ENCODE measurements around the gene GPX2. TPM values are rescaled to one million over a fixed set of nuclear protein-coding genes. Genes with fewer than 3 reads are reported as not detected.

Gene GPX2
- total and polyA plus RNA-seq, 10 donors: 0.26 TPM; not detected in 9

- H3K27me3 ChIP-seq (replicated peaks in 1 of 7): peaks cover 0 to 17% (median 7%) of the 10 kb centered on the region in 7 donors
- H3K9me3 ChIP-seq: no peaks in the 10 kb centered on the region
- DNase-seq: no peak
- no peak overlapping the region for H3K4me3 ChIP-seq
- WGBS, 5 donors: 47 to 100% (median 100%) methylated on average over 2 of the region's 2 CpGs
- H3K4me1 ChIP-seq: peaks cover 0 to 26% (median 11%) of the 10 kb centered on the region in 6 donors
- no peak for TF ChIP-seq POLR2A (IDR thresholded peaks at IDR 0.05)
- intact Hi-C loops (cut with DNase I; ENCODE audit: low total_unique reads): no loop called here
- no peaks in the 10 kb centered on the region for H3K36me3 ChIP-seq
- no peak overlapping the region for H3K27ac ChIP-seq
Observed at GRCh38 chr14:64966976-64967375, 24.4 kb upstream of the GPX2 start.

GRCh38 chr14:64965356-64966000 is 22.9 kb upstream of the GPX2 start:
- TF ChIP-seq POLR2A (IDR thresholded peaks at IDR 0.05): no peak
- TF ChIP-seq POLR2AphosphoS5 (IDR thresholded peaks at IDR 0.05): no peak
- no peak for TF ChIP-seq CTCF (IDR thresholded peaks at IDR 0.05 in 8 of 11, conservative IDR thresholded peaks at IDR 0.05 in 3 of 11)
- H3K9me3 ChIP-seq: no peaks in the 10 kb centered on the region
- H3K36me3 ChIP-seq: no peaks in the 10 kb centered on the region
- no peak for DNase-seq
- H3K4me3 ChIP-seq: no peak overlapping the region
- H3K27me3 ChIP-seq (replicated peaks in 1 of 7): peaks cover 0 to 3% (median 0%) of the 10 kb centered on the region in 7 donors
- WGBS, 5 donors: 74 to 89% (median 81%) methylated on average over 15 of the region's 15 CpGs
- intact Hi-C loops (cut with DNase I; ENCODE audit: low total_unique reads): no loop called here
- H3K4me1 ChIP-seq: peaks cover 0 to 12% (median 0%) of the 10 kb centered on the region in 6 donors
- no peak overlapping the region for H3K27ac ChIP-seq

DNA sequence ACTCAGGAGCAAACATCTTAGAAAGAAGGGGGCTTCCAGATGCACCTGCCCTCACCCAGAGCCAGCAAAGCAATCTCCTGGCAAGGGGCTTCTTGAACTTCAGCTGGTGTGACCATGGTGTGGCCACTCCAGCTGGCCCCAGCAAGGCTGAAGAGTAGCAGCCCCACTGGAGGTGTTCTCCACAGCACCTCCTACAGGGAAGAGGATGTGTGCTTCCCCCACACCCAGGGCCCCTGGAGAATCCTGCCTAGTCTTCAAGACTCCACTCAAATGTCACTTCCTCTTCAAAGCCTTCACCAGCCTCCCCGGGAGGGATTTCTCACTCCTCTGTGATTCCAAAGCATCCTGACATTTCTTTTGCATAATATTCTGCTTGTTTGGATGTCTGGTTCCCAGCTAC is 21.1 kb upstream of the GPX2 start:
- no peak for TF ChIP-seq CTCF (IDR thresholded peaks at IDR 0.05 in 8 of 11, conservative IDR thresholded peaks at IDR 0.05 in 3 of 11)
- no peak for TF ChIP-seq POLR2AphosphoS5 (IDR thresholded peaks at IDR 0.05)
- no peak for TF ChIP-seq POLR2A (IDR thresholded peaks at IDR 0.05)
- peaks cover 0 to 8% (median 0%) of the 10 kb centered on the region in 6 donors for H3K4me1 ChIP-seq
- no peak overlapping the region for H3K4me3 ChIP-seq
- WGBS, 5 donors: 26 to 60% (median 42%) methylated on average over 1 of the region's 1 CpG
- no peaks in the 10 kb centered on the region for H3K36me3 ChIP-seq
- H3K9me3 ChIP-seq: no peaks in the 10 kb centered on the region
- H3K27ac ChIP-seq: no peak overlapping the region
- DNase-seq: no peak
- no peaks in the 10 kb centered on the region for H3K27me3 ChIP-seq (replicated peaks in 1 of 7)
- intact Hi-C loops (cut with DNase I; ENCODE audit: low total_unique reads): no loop called here

DNA sequence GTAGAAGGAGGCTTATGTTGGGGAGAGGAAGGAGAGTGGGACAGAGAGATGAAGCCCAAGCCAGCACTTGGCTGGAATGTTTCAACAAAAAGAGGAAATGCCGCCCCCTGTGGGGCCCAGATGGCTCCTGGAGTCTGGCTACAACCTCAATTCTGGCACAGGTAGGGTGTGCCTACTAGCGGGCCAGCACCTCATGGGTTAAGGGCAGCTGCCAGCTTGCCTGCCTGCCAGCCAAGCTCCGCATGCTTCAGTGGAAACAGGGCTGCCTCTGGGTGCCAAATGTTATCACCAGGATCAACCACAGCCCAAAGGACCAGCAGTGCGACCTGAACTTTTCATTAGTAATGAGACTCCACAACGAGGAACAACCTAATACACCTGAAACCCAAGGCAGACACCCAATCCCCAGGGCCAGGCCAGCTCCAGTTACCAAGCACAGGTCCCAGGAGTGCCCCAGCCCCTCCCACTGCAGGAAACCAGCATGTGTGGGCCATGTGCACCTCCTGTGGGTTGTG is 18.3 kb upstream of the GPX2 start:
- 63 to 73% (median 68%) methylated on average over 3 to 5 of the region's 5 CpGs for WGBS, 5 donors
- Histone ChIP-seq H3K27me3 (replicated peaks in 1 of 7) (no peaks in the 10 kb centered on the region), H3K9me3 (no peaks in the 10 kb centered on the region), H3K36me3 (peaks cover 0 to 12% (median 0%) of the 10 kb centered on the region in 6 donors), H3K27ac (no peak overlapping the region), H3K4me3 (no peak overlapping the region), H3K4me1 (peaks cover 0 to 6% (median 0%) of the 10 kb centered on the region in 6 donors)
- no peak for DNase-seq
- intact Hi-C loops (cut with DNase I; ENCODE audit: low total_unique reads): no loop called here
- no peak for TF ChIP-seq CTCF (IDR thresholded peaks at IDR 0.05 in 8 of 11, conservative IDR thresholded peaks at IDR 0.05 in 3 of 11)
